Activated naive CD4-positive, alpha-beta T cell treated with anti-CD3 and anti-CD28 coated beads, Interleukin-2, amount 50 U/mL, for 24 hours (primary cell): ENCODE results near the gene STX2.

Experiments used
- H3K27ac Mint-ChIP-seq: one replicate; pipeline ENCODE4 v1.8.0; 2021; ENCODE audit warnings: mild to moderate bottlenecking, mixed read lengths
- H3K27me3 Mint-ChIP-seq: one replicate; pipeline ENCODE4 v1.8.0; 2021; ENCODE audit warnings: mixed read lengths
- H3K36me3 Mint-ChIP-seq: one replicate; pipeline ENCODE4 v1.8.0; 2021; ENCODE audit warnings: mixed read lengths
- H3K4me1 Mint-ChIP-seq: one replicate; pipeline ENCODE4 v1.8.0; 2021; ENCODE audit warnings: mixed read lengths
- H3K4me3 Mint-ChIP-seq: one replicate; pipeline ENCODE4 v1.8.0; 2021; ENCODE audit warnings: mild to moderate bottlenecking, mixed read lengths
- H3K9me3 Mint-ChIP-seq: one replicate; pipeline ENCODE4 v1.8.0; 2021; ENCODE audit warnings: mixed read lengths

STX2 gene

DNA sequence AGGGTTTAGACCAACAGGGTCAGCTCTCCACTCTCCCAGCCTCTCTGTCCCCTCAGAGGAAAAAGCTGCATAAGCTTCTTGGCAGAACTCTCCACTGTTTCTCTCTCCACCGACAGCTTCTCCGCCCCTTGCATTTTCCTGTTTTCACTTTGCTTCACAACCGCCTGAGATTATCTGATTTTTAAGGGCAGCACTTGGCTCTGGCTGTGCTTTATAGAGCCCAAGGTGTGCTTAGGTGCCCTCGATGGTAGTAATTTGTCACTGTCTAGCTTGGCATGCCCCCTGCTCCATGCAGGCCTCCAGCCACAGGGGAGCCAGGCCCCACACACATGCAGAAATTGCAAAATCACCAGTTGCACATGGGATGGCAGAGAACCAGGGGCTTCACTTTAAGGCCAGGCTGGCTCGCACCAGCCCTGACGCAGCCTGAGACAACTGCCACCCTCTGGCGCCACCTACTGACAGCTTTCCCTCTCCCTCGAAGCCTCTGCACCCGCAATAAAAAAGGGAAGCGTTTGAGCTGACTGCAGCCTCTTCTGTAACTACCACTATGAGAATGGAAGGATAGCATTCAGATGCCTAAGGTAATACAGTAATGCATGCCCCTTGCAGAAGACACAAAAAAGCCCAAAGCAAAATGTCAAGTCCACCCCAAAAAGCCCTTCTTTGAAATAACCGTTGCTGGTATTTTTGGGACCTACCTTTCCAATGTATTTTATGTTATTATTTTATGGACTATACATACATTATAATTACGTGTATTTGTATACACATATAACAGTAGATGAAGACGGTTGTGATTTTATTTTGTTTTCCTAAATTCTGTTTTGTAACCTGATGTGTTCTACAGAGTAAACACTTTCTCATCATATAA, 90.9 kb downstream of the STX2 start:
- H3K27ac Mint-ChIP-seq: no peak overlapping the region
- no peak overlapping the region for H3K4me3 Mint-ChIP-seq
- H3K36me3 Mint-ChIP-seq: no peaks in the 10 kb centered on the region
- H3K4me1 Mint-ChIP-seq: peaks cover 8% of the 10 kb centered on the region
- H3K27me3 Mint-ChIP-seq: peaks cover 7% of the 10 kb centered on the region
- no peaks in the 10 kb centered on the region for H3K9me3 Mint-ChIP-seq

DNA sequence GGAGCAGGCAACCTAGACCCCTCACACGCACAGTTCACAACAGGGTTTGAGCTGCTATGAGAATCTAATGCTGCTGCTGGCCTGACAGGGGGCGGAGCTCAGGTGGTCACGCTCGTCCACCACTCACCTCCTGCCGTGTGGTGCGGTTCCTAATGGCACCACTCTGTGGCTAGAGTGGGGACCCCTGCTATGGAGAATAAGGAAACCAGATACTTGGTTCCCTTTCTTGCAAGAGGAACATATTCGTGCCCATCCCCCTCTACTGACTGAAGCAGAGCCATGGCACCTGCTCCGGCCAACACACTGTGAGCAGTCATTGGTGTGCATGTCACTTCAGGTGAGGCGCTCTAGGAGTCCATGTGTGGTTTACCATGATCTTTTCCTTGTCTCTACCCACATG, 92.5 kb downstream of the STX2 start:
- H3K27ac Mint-ChIP-seq: no peak overlapping the region
- no peak overlapping the region for H3K4me3 Mint-ChIP-seq
- H3K27me3 Mint-ChIP-seq: peaks cover 9% of the 10 kb centered on the region
- H3K9me3 Mint-ChIP-seq: no peaks in the 10 kb centered on the region
- peaks cover 8% of the 10 kb centered on the region for H3K4me1 Mint-ChIP-seq
- no peaks in the 10 kb centered on the region for H3K36me3 Mint-ChIP-seq

DNA sequence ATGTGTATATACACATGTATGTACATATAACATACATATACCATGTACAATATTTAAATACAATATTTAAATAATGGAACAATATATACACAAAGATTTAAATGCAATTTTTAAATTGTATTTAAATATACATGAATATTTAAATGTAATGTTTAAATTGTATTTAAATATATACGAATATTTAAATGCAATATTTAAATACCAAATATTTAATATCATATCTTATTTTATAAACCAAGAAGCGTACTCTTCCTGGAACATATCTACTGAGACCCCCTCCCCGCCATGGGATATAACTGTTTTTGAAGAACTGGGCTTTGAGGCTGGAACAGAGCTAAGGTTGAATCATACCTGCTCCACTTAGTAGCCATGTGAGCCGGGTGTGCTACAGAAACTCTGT, 93.1 kb downstream of the STX2 start:
- peaks cover 9% of the 10 kb centered on the region for H3K27me3 Mint-ChIP-seq

DNA sequence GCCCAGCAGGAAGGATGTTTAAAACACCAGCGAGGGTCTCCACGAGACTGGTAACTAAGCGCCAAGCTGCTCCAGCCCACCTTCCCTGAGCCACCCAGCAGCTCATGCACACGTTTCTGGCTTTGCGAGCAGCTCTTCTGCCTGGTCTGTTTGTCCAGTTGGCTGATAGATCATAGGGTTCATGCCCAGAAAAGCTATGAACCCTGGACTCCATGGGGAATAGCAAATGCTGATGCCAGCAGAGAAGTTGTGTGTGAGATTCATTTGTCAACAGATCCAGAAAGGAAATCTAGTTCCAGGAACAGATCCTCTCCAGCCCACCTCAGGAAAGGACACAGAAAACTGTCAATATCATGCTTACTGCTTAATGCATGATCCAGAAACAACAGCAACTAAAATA, 94.8 kb downstream of the STX2 start:
- H3K9me3 Mint-ChIP-seq: no peaks in the 10 kb centered on the region
- no peak overlapping the region for H3K27ac Mint-ChIP-seq
- H3K4me1 Mint-ChIP-seq: peaks cover 8% of the 10 kb centered on the region
- H3K27me3 Mint-ChIP-seq: peaks cover 16% of the 10 kb centered on the region
- H3K4me3 Mint-ChIP-seq: no peak overlapping the region
- H3K36me3 Mint-ChIP-seq: no peaks in the 10 kb centered on the region

More for the DNA sequence above, 93.1 kb downstream of the STX2 start:
- no peak overlapping the region for H3K27ac Mint-ChIP-seq
- H3K4me3 Mint-ChIP-seq: no peak overlapping the region
- no peaks in the 10 kb centered on the region for H3K9me3 Mint-ChIP-seq
- H3K4me1 Mint-ChIP-seq: peaks cover 8% of the 10 kb centered on the region
- H3K36me3 Mint-ChIP-seq: no peaks in the 10 kb centered on the region

DNA sequence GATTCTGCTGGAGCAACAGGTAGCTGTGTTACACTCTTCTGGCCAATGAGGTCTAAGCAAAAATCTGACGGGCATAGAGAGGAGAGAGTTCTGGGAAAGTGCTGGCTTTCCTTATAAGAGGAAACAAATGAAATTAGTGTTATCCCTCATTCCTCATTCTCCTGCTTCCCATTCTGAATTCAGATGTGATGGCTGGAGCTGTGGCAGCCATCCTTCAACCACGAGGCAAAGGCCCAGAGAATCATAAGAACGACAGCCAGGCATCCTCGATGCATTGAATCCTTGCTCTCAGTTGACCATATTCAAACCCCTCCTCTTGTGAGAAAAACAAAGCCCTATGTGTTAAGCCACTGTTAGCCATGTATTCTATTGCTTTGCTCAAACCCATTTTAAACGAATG, 95.4 kb downstream of the STX2 start:
- Mint-ChIP-seq H3K4me3 (no peak overlapping the region), H3K9me3 (no peaks in the 10 kb centered on the region), H3K27me3 (peaks cover 17% of the 10 kb centered on the region), H3K36me3 (no peaks in the 10 kb centered on the region), H3K4me1 (peaks cover 8% of the 10 kb centered on the region), H3K27ac (peak overlapping the region; percentile 41)

DNA sequence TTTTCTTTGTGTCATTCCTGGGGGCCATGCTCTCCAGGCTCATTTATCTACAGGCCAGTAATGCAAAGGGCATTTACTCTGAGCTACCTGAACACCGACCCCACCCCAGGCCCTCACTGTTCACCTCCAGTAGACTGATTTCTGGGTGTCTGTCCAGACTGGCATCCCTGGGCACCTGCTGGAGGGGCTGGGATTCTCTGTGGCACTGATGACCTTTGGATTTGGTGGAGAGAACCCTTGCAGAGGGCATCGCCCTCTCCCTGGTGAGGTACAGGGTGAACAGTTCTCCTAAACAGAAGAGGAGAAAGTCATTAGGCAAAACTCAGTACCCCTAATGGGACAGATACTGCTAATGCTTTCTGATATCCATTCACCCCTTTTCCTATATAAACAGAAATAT, 95.9 kb downstream of the STX2 start:
- H3K27ac Mint-ChIP-seq: no peak overlapping the region
- peaks cover 17% of the 10 kb centered on the region for H3K27me3 Mint-ChIP-seq
- no peaks in the 10 kb centered on the region for H3K9me3 Mint-ChIP-seq
- no peak overlapping the region for H3K4me3 Mint-ChIP-seq
- peaks cover 6% of the 10 kb centered on the region for H3K4me1 Mint-ChIP-seq
- H3K36me3 Mint-ChIP-seq: no peaks in the 10 kb centered on the region

DNA sequence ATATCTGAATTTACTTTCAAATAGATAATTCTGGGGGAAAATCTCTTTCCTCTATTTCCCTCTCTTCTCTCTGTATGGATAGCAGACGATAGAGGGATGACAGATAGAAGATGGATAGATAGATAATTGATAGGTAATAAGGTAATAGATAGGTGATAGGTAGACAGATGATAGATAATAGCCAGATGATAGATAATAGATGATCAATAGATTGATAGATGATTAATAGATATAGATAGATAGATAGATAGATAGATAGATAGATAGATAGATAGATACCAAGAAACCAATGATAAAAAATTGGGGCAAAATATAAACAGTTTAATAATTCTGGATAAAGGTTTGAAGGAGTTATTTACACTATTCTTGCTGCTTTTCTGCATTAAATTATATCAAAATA, 96.3 kb downstream of the STX2 start:
- peaks cover 18% of the 10 kb centered on the region for H3K27me3 Mint-ChIP-seq
- H3K36me3 Mint-ChIP-seq: no peaks in the 10 kb centered on the region
- H3K4me1 Mint-ChIP-seq: peaks cover 1% of the 10 kb centered on the region
- H3K9me3 Mint-ChIP-seq: no peaks in the 10 kb centered on the region
- no peak overlapping the region for H3K4me3 Mint-ChIP-seq
- no peak overlapping the region for H3K27ac Mint-ChIP-seq

DNA sequence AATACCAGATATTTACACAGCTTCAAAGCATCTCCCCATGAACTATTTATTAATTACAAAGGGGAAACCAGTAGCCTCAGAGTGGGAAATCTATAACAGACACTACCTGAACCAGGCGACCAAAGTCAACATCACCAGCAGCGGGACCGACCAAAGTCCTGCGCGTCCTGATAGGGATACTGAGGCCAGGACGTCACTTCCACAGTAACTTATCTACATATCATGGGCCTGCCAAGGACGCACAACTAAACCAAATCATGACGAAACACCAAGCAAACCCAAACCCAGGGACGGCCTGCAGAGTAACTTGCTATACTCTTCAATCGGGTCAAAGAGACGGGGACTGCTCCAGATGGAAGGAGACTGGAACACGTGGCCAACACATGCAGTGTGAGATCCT, 96.9 kb downstream of the STX2 start:
- Mint-ChIP-seq H3K4me1 (no peaks in the 10 kb centered on the region), H3K27me3 (peaks cover 22% of the 10 kb centered on the region), H3K4me3 (no peak overlapping the region), H3K36me3 (no peaks in the 10 kb centered on the region), H3K27ac (no peak overlapping the region), H3K9me3 (no peaks in the 10 kb centered on the region)
